NCI-H748 (cell line): ENCODE results near the gene SVBP.

ENCODE experiments used
- DNase-seq: peaks from one replicate; lab custom pipeline; 2025; ENCODE audit not compliant: unreplicated experiment; lab: John Stamatoyannopoulos, UW

The SVBP gene

DNA sequence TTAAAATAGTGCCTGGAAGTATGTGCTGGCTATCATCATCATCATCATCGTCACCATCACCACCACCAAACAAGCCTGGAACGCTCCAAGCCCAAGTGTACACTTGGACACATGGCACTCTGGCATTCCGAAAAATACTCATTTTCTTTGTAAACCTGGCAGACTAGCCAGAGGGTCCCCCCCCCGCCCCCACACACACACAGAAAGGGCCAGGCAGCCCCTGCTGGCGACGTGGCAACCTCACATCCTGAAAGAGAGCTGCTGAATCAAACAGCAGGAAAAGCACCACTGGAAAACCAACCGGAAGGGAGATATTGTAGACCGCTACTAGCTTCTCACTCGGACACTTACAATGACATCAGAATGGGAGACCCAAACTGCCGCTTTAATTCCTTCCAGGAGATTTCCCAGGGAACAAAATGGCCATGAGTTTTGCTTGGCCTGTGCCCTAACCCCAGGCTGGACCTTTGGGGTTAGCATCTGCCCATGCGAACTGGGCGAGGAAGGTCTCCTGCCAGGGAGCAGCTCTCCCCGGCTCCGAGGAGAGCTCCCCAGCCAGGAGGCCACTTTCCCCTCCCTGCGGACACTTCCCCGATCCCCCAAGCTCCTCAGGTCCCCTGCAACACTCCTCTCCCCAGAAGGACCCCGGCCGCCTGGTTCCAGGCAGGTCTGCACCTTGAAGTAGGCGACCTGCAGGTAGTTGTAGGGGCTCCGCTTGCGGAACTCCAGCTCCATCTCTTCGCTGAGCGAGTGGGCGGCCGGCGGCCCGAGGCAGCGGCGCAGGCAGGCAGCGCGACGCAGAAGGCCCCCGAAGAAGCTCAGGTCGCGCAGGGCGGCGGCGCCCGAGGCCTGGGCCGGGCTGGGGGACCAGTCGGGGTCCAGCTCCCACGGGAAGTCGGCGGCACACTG lies 51.1 kb downstream of the SVBP start:
- peak; percentile 99 for DNase-seq

DNA sequence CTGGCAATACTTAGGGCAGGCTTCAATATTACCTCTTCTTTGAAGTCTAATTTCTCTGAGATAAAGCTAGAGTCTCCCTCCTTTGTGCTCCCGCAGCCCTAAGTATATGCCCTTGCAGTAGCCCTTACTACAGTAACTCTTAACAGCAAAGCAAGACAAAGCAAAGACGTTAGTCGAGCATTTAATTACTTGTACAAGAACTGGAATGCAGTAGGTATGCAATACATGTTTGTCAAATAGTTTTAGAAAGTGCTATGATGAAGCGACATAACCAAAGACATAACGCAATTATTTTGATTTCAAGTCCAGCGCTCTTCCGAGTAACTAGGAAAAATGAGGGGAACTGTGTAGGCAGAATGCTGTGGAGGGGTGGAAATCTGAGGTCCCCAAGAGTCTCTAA lies 51.9 kb downstream of the SVBP start:
- DNase-seq: no peak

DNA sequence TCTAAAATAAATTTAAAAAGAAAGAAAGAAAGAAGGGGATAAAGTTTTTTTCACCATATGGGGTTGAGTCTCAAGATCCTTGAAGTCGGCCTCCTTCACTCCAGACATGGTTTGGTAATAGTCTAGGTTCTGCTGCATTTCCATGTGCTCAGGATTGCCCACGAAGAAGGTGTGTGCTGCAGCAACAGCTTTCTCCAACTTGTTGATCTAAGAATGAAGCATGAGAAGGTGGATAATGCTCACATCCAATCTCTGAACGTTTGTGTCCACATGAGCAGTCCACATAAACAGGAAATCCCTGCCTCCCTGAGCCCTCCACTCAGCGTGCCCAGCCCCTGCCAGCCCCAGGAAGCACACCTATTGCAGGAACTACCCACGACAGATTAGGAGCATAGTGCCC lies 54.9 kb downstream of the SVBP start:
- DNase-seq: no peak

DNA sequence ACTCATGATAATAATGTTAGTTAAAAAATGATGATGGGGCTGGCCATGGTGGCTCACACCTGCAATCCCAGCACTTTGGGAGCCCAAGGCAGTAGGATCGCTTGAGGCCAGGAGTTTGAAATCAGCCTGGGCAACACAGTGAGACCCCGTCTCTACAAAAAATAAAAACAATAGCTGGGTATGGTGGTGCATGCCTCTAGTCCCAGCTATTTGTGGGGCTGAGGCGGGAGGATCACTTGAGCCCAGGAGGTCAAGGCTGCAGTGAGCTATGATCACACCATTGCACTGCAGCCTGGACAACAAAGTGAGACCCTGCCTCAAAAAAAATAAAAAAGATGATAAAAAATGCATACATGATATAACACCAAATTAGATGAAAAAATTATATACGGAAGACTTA lies 55.6 kb downstream of the SVBP start:
- DNase-seq: no peak

DNA sequence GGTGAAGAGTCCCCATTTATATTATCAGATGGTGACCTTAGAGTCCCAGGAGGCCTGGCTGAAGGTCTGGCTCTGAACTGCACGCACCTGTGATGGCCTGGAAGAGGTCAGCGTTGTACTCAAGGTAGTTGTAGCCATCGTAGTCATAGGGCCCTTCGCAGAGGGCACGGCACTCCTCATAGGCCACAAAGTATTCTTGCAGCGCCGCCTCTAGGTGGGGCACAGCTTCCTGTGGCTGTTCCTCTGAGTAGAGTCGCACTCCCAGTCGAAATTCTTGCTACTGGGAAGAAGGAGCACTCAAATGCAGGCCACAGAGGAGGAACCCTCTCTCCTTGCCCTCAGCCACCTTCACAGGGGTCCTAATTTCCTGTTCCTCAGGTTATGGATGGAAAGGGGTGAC lies 58.1 kb downstream of the SVBP start:
- no peak for DNase-seq

DNA sequence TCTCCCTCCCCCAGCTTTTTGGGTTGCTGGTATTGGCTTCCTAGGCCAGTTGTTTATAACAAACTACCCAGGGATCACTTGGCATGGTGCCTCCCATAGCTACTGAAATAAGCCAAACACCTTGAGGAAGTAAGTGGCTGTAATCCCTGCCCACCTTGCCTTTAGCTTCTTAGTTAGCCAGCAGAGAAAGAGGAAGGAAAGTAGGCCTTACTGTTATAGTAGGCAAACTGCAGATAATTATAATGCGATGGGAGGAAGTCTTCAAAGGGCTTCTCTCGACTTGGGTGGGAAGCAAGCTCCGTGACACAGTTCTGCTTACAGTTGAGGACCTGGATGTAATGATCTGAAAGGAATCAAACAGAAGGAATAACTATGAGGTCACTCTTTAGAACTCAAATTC lies 58.6 kb downstream of the SVBP start:
- no peak for DNase-seq

DNA sequence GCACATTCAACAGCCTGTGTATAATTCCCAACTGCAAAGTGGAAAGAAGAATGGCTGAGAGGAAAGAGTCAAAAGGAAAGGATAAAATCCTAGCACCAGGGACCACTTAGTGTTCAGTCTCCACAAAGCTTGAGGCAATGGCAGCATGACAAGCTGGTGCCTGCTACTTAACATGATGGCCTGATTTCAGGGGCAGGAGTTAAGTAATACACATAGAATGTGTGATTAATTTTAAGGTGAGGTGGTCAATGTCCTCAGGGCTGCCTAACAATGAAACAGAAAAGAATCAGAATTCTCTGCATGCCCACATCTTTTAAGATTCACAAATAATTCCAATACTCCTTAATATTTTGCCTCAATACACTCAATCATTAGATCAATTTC lies 59.3 kb downstream of the SVBP start:
- DNase-seq: no peak
